Colonic mucosa (tissue), 4 donors: ENCODE data around the gene TIPIN. TPM values are rescaled to one million over a fixed set of nuclear protein-coding genes. Genes with fewer than 3 reads are reported as not detected.

Source experiments
- DNase-seq: peaks from one replicate; pipeline ENCODE4 v3.0.0-alpha.2; 2020
- H3K27ac ChIP-seq: fragments of 200-600 bp; one replicate; pipeline ENCODE4 v1.8.0; 2021
- H3K27me3 ChIP-seq: fragments of 200-600 bp; one replicate; pipeline ENCODE4 v1.8.0; 2021
- H3K36me3 ChIP-seq: fragments of 200-600 bp; one replicate; pipeline ENCODE4 v1.8.0; 2021
- H3K4me1 ChIP-seq: fragments of 200-600 bp; one replicate; pipeline ENCODE4 v1.8.0; 2021; ENCODE audit warnings: mild to moderate bottlenecking
- H3K4me3 ChIP-seq: fragments of 200-600 bp; one replicate; pipeline ENCODE4 v1.8.0; 2021
- H3K9ac ChIP-seq, 2 donors: one replicate each; pipeline ENCODE4 v1.7.0; 2013; ENCODE audit warnings: control low read depth in 2 of 2, low read depth in 2 of 2, low read length in 2 of 2
- H3K9me3 ChIP-seq: fragments of 200-600 bp; one replicate; pipeline ENCODE4 v1.8.0; 2021
- CTCF ChIP-seq: fragments of 200-600 bp; IDR thresholded peaks from one replicate; pipeline ENCODE4 v1.8.0; 2022; ENCODE audit warnings: antibody characterized with exemption, mild to moderate bottlenecking
- intact Hi-C: fragments of 100-400 bp; cut with DNase I; formaldehyde crosslinking; loops from one replicate; pipeline ENCODE4 v1.14.1; 2022
- total RNA-seq, 2 donors: library from RNA; stranded (reverse); fragmentation: NEBNext Ultra II Directional in 1 of 2; extraction: Animal tissue kit (Norgen Biotek cat#: 25700) in 1 of 2; gene quantifications; one replicate each; pipeline ENCODE4 v1.2.1, GENCODE V29; 2021
- donor health status: healthy.
- donor health status: DM: no; HTN: no; CAD: no.
- donor health status: DM: no; HTN: no; CAD: no.

The TIPIN gene
- total RNA-seq, 2 donors from 2014 or later, result 2.9 to 10.6 TPM

- no peak overlapping the region for H3K4me3 ChIP-seq
- H3K9ac ChIP-seq, result no peak overlapping the region
- no peaks in the 10 kb centered on the region for H3K4me1 ChIP-seq
- H3K9me3 ChIP-seq, result no peaks in the 10 kb centered on the region
- no peaks in the 10 kb centered on the region for H3K27me3 ChIP-seq
- DNase-seq, result no peak
- peaks cover 2% of the 10 kb centered on the region for H3K36me3 ChIP-seq
- intact Hi-C loops, result no loop called here
- no peak for TF ChIP-seq CTCF
- H3K27ac ChIP-seq, result no peak overlapping the region
Measured at GRCh38 chr15:66323312-66323928, 33.1 kb downstream of the TIPIN start.

DNA sequence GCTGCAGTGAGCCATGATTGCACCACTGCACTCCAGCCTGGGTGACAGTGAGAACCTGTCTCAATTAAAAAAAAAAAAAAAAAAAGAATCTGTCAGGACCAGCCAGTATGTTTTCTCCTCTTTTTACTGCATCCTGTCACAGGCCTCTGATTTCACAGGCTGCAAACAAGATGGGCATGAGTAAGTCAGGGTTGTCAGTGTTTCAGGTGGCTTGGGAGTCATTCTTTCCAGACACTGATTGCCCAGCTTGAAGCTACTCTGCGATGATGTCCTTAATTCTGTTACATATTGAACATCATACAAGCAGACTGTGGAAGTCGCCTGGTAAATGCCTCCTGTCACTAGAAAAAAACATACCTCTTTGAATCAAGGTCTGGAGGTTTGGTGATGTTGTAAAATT is 44.3 kb downstream of the TIPIN start:
- H3K4me1 ChIP-seq, result no peaks in the 10 kb centered on the region
- no peaks in the 10 kb centered on the region for H3K27me3 ChIP-seq
- no peak for DNase-seq
- H3K27ac ChIP-seq, result no peak overlapping the region
- TF ChIP-seq CTCF, result no peak
- intact Hi-C loops, result no loop called here
- no peaks in the 10 kb centered on the region for H3K36me3 ChIP-seq
- no peaks in the 10 kb centered on the region for H3K9me3 ChIP-seq
- H3K4me3 ChIP-seq, result no peak overlapping the region
- no peak overlapping the region for H3K9ac ChIP-seq

DNA sequence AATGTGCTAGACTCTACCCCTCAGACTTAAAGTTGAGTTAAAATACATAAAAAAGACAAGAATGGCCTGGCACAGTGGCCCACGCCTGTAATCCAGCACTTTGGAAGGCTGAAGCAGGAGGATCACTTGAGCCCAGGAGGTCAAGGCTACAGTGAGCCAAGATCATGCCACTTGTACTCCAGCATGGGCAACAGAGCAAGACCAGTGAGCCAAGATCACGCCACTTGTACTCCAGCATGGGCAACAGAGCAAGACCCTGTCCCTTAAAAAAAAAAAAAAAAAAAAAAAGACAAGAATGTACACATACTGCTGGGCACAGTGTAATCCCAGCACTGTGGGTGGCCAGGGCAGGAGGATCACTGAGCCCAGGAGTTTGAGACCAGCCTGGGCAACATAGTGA is 45.7 kb downstream of the TIPIN start:
- Histone ChIP-seq H3K4me1 (no peaks in the 10 kb centered on the region), H3K36me3 (no peaks in the 10 kb centered on the region), H3K4me3 (no peak overlapping the region), H3K9me3 (no peaks in the 10 kb centered on the region), H3K9ac (no peak overlapping the region), H3K27ac (no peak overlapping the region), H3K27me3 (no peaks in the 10 kb centered on the region)
- no peak for DNase-seq
- TF ChIP-seq CTCF, result no peak
- intact Hi-C loops, result no loop called here

- Histone ChIP-seq H3K27me3 (no peaks in the 10 kb centered on the region), H3K9me3 (no peaks in the 10 kb centered on the region), H3K4me3 (no peak overlapping the region), H3K4me1 (no peaks in the 10 kb centered on the region), H3K27ac (no peak overlapping the region), H3K9ac (no peak overlapping the region), H3K36me3 (no peaks in the 10 kb centered on the region)
- no peak for TF ChIP-seq CTCF
- intact Hi-C loops, result loop anchor here (10.0 kb wide), 1 partner anchor 185 kb away; the partner anchor contains the start of gene SNAPC5
- no peak for DNase-seq
Measured at GRCh38 chr15:66309828-66310227, 46.7 kb downstream of the TIPIN start.

DNA sequence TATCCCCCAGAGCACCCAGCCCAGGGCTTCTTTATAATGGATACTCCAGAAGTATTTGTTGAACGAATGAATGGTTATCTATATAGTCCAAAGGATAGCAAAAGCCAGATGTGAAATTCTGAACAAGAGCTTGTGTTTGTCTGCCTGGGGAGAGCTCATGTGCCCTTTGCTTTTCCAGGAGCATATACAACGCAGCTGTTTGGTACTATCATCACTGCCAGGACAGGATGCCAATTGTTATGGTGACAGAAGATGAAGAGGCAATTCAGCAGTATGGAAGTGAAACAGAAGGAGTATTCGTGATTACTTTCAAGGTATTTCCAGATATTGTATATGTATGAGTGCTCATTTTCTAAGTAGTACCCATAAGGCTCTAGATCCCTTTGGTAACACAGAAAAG is 48.0 kb downstream of the TIPIN start:
- Histone ChIP-seq H3K36me3 (no peaks in the 10 kb centered on the region), H3K9me3 (no peaks in the 10 kb centered on the region), H3K4me3 (no peak overlapping the region), H3K27me3 (no peaks in the 10 kb centered on the region), H3K9ac (no peak overlapping the region), H3K4me1 (no peaks in the 10 kb centered on the region), H3K27ac (no peak overlapping the region)
- intact Hi-C loops, result loop anchor here (10.0 kb wide), 1 partner anchor 186 kb away; the partner anchor contains the start of gene SNAPC5
- DNase-seq, result no peak
- TF ChIP-seq CTCF, result no peak
